NT2/D1 (cell line): Measurements from ENCODE around the gene PIEZO1.

Experiments used
- SUZ12 ChIP-seq: IDR thresholded peaks from 2 replicates; pipeline ENCODE4 v1.6.1; 2011; ENCODE audit not compliant: insufficient read length, insufficient read depth; ENCODE audit errors: extremely low read depth
- ZNF274 ChIP-seq: IDR thresholded peaks from 2 replicates; pipeline ENCODE4 v1.6.1; 2011; ENCODE audit warnings: mild to moderate bottlenecking, low read depth, low read length

- TF ChIP-seq ZNF274 (no peak), SUZ12 (no peak)
These were observed 29.1 kb upstream of the PIEZO1 start for GRCh38 chr16:88814144-88814502.
